Loucy (cell line): Measurements from ENCODE around the gene HSD17B12.

ENCODE experiments used
- CTCF ChIP-seq: fragments of 200-600 bp; sonication (generic); conservative IDR thresholded peaks from 2 replicates; pipeline ENCODE4 v1.5.1; 2014; ENCODE audit warnings: mild to moderate bottlenecking, antibody characterized with exemption, low read length
- EZH2phosphoT487 ChIP-seq: fragments of 200-600 bp; IDR thresholded peaks from 2 replicates; pipeline ENCODE4 v1.6.1; 2018; ENCODE audit warnings: antibody characterized with exemption, mild to moderate bottlenecking, moderate library complexity, borderline replicate concordance

GRCh38 chr11:43758927-43759326 is 78.4 kb downstream of the HSD17B12 start:
- no peak for TF ChIP-seq CTCF
- no peak for TF ChIP-seq EZH2phosphoT487
